Ovary (tissue), 9 donors: ENCODE data around the gene SLC24A4. TPM values are rescaled to one million over a fixed set of nuclear protein-coding genes. Genes with fewer than 3 reads are reported as not detected.

Experiments
- DNase-seq, 5 donors: peaks; one replicate each; pipeline ENCODE4 v3.0.0-alpha.2; 2019 to 2020
- H3K27ac ChIP-seq, 2 donors: fragments of 200-600 bp; one replicate each; pipeline versions ENCODE4 v1.5.1 to v1.8.0; 2019 to 2022
- H3K27me3 ChIP-seq: fragments of 200-600 bp; one replicate; pipeline ENCODE4 v1.8.0; 2022
- H3K36me3 ChIP-seq: fragments of 200-600 bp; sonication (generic); one replicate; pipeline ENCODE4 v1.5.1; 2019
- H3K4me1 ChIP-seq: one replicate; pipeline ENCODE4 v1.8.1; 2013; ENCODE audit warnings: mild to moderate bottlenecking, moderate library complexity; ENCODE audit not compliant: insufficient read depth
- H3K4me3 ChIP-seq: fragments of 200-600 bp; sonication (generic); one replicate; pipeline ENCODE4 v1.5.1; 2017
- H3K9me3 ChIP-seq, 2 donors: fragments of 200-600 bp in 1 of 2; sonication (generic) in 1 of 2; one replicate each; pipeline versions ENCODE4 v1.5.1 to v1.8.1; 2013 to 2019; ENCODE audit warnings: mild to moderate bottlenecking in 1 of 2, moderate library complexity in 1 of 2
- CTCF ChIP-seq, 3 donors: fragments of 450-650 bp in 2 of 3; fragments of 200-600 bp in 1 of 3; IDR thresholded peaks; one replicate each; pipeline versions ENCODE4 v1.5.1 to v1.8.0; 2016 to 2022; ENCODE audit warnings: antibody characterized with exemption in 3 of 3, mild to moderate bottlenecking in 1 of 3
- EP300 ChIP-seq: sonication (generic); formaldehyde crosslinking; IDR thresholded peaks from one replicate; pipeline ENCODE4 v1.6.1; 2017; ENCODE audit warnings: antibody characterized with exemption
- POLR2A ChIP-seq: fragments of 450-650 bp; IDR thresholded peaks from one replicate; pipeline ENCODE4 v1.6.1; 2017; ENCODE audit warnings: antibody characterized with exemption, mild to moderate bottlenecking, moderate library complexity
- WGBS, 3 donors: extraction: QIAGEN DNeasy Blood & Tissue Kit in 1 of 3; methylation state at CpG; one replicate each; pipeline versions ENCODE4 v1.1.5 to v1.1.7; 2013 to 2017; 5-methylcytosine and 5-hydroxymethylcytosine counted together
- intact Hi-C, 4 donors: fragments of 100-400 bp; cut with DNase I; formaldehyde crosslinking; loops; one replicate each; pipeline versions ENCODE4 v1.11.0 to v1.15.1; 2022 to 2023
- polyA plus RNA-seq, 2 donors: library from polyadenylated mRNA; stranded (reverse); fragments of 200-250 nt in 1 of 2; fragments of 350-450 nt in 1 of 2; fragmentation: Illumina TruSeq in 1 of 2; extraction: RNeasy Lipid Tissue Mini Kit (QIAGEN cat#74804) in 1 of 2; gene quantifications; one replicate each; pipeline ENCODE4 v1.2.3, GENCODE V29; 2013 to 2014
- total RNA-seq, 7 donors: library from RNA; depleted of rRNA in 2 of 7; stranded (reverse); fragments of >200 nt in 2 of 7; fragmentation: NEBNext Ultra II Directional in 3 of 7; extraction: Animal tissue kit (Norgen Biotek cat#: 25700) in 3 of 7; gene quantifications; one replicate each; pipeline versions ENCODE4 v1.1.0 to v1.2.4, GENCODE V29; 2016 to 2023
- donor health status: DM: no; HTN: no; CAD: no; lungs with moderate emphysema.
- donor health status: DM: no; HTN: no; CAD: no.
- donor health status: Bipolar disorder and iron deficiency.
- donor health status: DM: yes; HTN: yes; CAD: no.
- donor health status: DM: no; HTN: no; CAD: no.
- donor health status: DM: yes; HTN: yes; CAD: no.

The SLC24A4 gene
- total and polyA plus RNA-seq, 9 donors: 0.10 to 0.98 (median 0.24) TPM

GRCh38 chr14:92339426-92339825, 16.5 kb downstream of the SLC24A4 start:
- no peak for TF ChIP-seq POLR2A
- no peak for TF ChIP-seq EP300
- TF ChIP-seq CTCF (IDR thresholded peaks at IDR 0.05): no peak
- no peaks in the 10 kb centered on the region for H3K36me3 ChIP-seq
- 87 to 89% (median 87%) methylated on average over 12 of the region's 12 CpGs for WGBS, 3 donors
- H3K4me3 ChIP-seq: no peak overlapping the region
- H3K4me1 ChIP-seq: no peaks in the 10 kb centered on the region
- H3K27me3 ChIP-seq: no peaks in the 10 kb centered on the region
- no peaks in the 10 kb centered on the region for H3K9me3 ChIP-seq
- intact Hi-C loops: no loop called here
- H3K27ac ChIP-seq: no peak overlapping the region
- DNase-seq: no peak

- Histone ChIP-seq H3K4me3 (no peak overlapping the region), H3K36me3 (no peaks in the 10 kb centered on the region), H3K4me1 (no peaks in the 10 kb centered on the region), H3K9me3 (no peaks in the 10 kb centered on the region), H3K27me3 (no peaks in the 10 kb centered on the region), H3K27ac (no peak overlapping the region)
- intact Hi-C loops: no loop called here
- no peak for DNase-seq
- TF ChIP-seq POLR2A: no peak
- 73 to 79% (median 75%) methylated on average over 5 of the region's 5 CpGs for WGBS, 3 donors
Measured at GRCh38 chr14:92340071-92340470, 17.1 kb downstream of the SLC24A4 start.

- intact Hi-C loops: no loop called here
- no peak overlapping the region for H3K27ac ChIP-seq
- TF ChIP-seq EP300 (no peak), POLR2A (no peak), CTCF (IDR thresholded peaks at IDR 0.05) (no peak)
- WGBS, 3 donors: 85 to 91% (median 86%) methylated on average over 7 of the region's 7 CpGs
- no peaks in the 10 kb centered on the region for H3K36me3 ChIP-seq
- no peak overlapping the region for H3K4me3 ChIP-seq
- no peak for DNase-seq
- H3K27me3 ChIP-seq: no peaks in the 10 kb centered on the region
- H3K4me1 ChIP-seq: no peaks in the 10 kb centered on the region
- no peaks in the 10 kb centered on the region for H3K9me3 ChIP-seq
Measured at GRCh38 chr14:92340931-92341330, 18.0 kb downstream of the SLC24A4 start.

GRCh38 chr14:92341791-92342190, 18.8 kb downstream of the SLC24A4 start:
- Histone ChIP-seq H3K36me3 (no peaks in the 10 kb centered on the region), H3K27ac (no peak overlapping the region), H3K27me3 (no peaks in the 10 kb centered on the region), H3K4me1 (no peaks in the 10 kb centered on the region), H3K9me3 (no peaks in the 10 kb centered on the region), H3K4me3 (no peak overlapping the region)
- TF ChIP-seq CTCF (IDR thresholded peaks at IDR 0.05) (no peak), POLR2A (no peak), EP300 (no peak)
- 85 to 89% (median 88%) methylated on average over 6 of the region's 6 CpGs for WGBS, 3 donors
- DNase-seq: no peak
- intact Hi-C loops: no loop called here

- H3K36me3 ChIP-seq: no peaks in the 10 kb centered on the region
- no peak overlapping the region for H3K27ac ChIP-seq
- no peak for DNase-seq
- H3K9me3 ChIP-seq: no peaks in the 10 kb centered on the region
- H3K4me1 ChIP-seq: no peaks in the 10 kb centered on the region
- 68 to 76% (median 69%) methylated on average over 5 of the region's 5 CpGs for WGBS, 3 donors
- no peak overlapping the region for H3K4me3 ChIP-seq
- no peak for TF ChIP-seq CTCF (IDR thresholded peaks at IDR 0.05)
- intact Hi-C loops: no loop called here
- H3K27me3 ChIP-seq: no peaks in the 10 kb centered on the region
Measured at GRCh38 chr14:92348154-92348553, 25.2 kb downstream of the SLC24A4 start.
